ENCODE data around the gene ZNF75A. TPM values are rescaled to one million over a fixed set of nuclear protein-coding genes. Genes with fewer than 3 reads are reported as not detected.

The ZNF75A gene
- total and polyA plus RNA-seq, 2 of the 4 experiments (the other 2 are of a cell fraction), result 14.6 to 15.4 TPM

- TF ChIP-seq RAD21 (IDR thresholded peaks at IDR 0.05; ENCODE audit: low read length), result no peak
- TF ChIP-seq POLR2A (IDR thresholded peaks at IDR 0.05; ENCODE audit: low read depth, low read length), result no peak
- TF ChIP-seq SMC3 (IDR thresholded peaks at IDR 0.05; ENCODE audit: low read depth, low read length), result no peak
- TF ChIP-seq RFX5 (IDR thresholded peaks at IDR 0.05; ENCODE audit: low read depth, low read length), result no peak
- TF ChIP-seq FOS (IDR thresholded peaks at IDR 0.05; ENCODE audit: low read depth, low read length), result no peak
- TF ChIP-seq MXI1 (IDR thresholded peaks at IDR 0.05; ENCODE audit: borderline replicate concordance, low read depth, low read length), result no peak
- no peak for TF ChIP-seq MAZ (IDR thresholded peaks at IDR 0.05; ENCODE audit: borderline replicate concordance, low read depth, low read length)
- TF ChIP-seq BHLHE40 (IDR thresholded peaks at IDR 0.05; ENCODE audit: low read depth, low read length), result no peak
- TF ChIP-seq USF2 (IDR thresholded peaks at IDR 0.05; ENCODE audit: low read depth, low read length), result no peak
- TF ChIP-seq CEBPB (IDR thresholded peaks at IDR 0.05; ENCODE audit: low read depth, low read length), result no peak
- TF ChIP-seq CTCF (conservative IDR thresholded peaks at IDR 0.05; ENCODE audit: low read depth, low read length), result no peak
- TF ChIP-seq CHD1 (IDR thresholded peaks at IDR 0.05; ENCODE audit: low read depth, low read length), result no peak
- no peak for TF ChIP-seq NFE2L2 (IDR thresholded peaks at IDR 0.05; ENCODE audit: low read depth, low read length)
- TF ChIP-seq RCOR1 (IDR thresholded peaks at IDR 0.05; ENCODE audit: insufficient replicate concordance, low read length), result no peak
- no peak for TF ChIP-seq MAFK (IDR thresholded peaks at IDR 0.05; ENCODE audit: low read depth, low read length)
- no peak for TF ChIP-seq ELK1 (IDR thresholded peaks at IDR 0.05; ENCODE audit: borderline replicate concordance, low read depth, low read length)
- Histone ChIP-seq H3K27ac (ENCODE audit: insufficient read depth, low read length) (no peak overlapping the region), H3K4me3 (ENCODE audit: insufficient read depth, low read depth, low read length) (no peak overlapping the region), H3K36me3 (ENCODE audit: control insufficient read depth, insufficient read depth, low read length) (no peaks in the 10 kb centered on the region), H3K56ac (ENCODE audit: extremely low read depth, insufficient read depth, low read length) (no peak overlapping the region), H4K8ac (ENCODE audit: low read depth in 2 of 2, low read length in 2 of 2) (no peak overlapping the region), H2BK120ac (ENCODE audit: low read depth, low read length) (no peak overlapping the region), H3K23ac (ENCODE audit: low read depth, low read length) (no peak overlapping the region), H3K4me1 (ENCODE audit: control insufficient read depth, insufficient read depth, low read length) (no peaks in the 10 kb centered on the region), H4K5ac (ENCODE audit: low read depth, low read length) (no peak overlapping the region), H3K79me1 (ENCODE audit: low read depth in 1 of 2, low read length in 2 of 2) (no peaks in the 10 kb centered on the region), H2AK5ac (ENCODE audit: low read depth, low read length) (no peak overlapping the region), H2AK9ac (replicated peaks; ENCODE audit: low read depth, low read length, poor library complexity) (no peak overlapping the region), H3K9me3 (ENCODE audit: control insufficient read depth, insufficient read depth, low read length) (peaks cover 5% of the 10 kb centered on the region), H2AFZ (replicated peaks; ENCODE audit: low read length, poor library complexity) (no peak overlapping the region), H3K9ac (ENCODE audit: low read depth, low read length) (no peak overlapping the region), H3K9me1 (ENCODE audit: insufficient read depth, low read length) (no peaks in the 10 kb centered on the region), H3K14ac (replicated peaks; ENCODE audit: low read depth, low read length) (no peak overlapping the region), H2BK20ac (ENCODE audit: low read depth, low read length) (no peak overlapping the region), H3K27me3 (ENCODE audit: control insufficient read depth, insufficient read depth, low read length) (no peaks in the 10 kb centered on the region), H4K91ac (ENCODE audit: insufficient read depth, low read depth, low read length) (no peak overlapping the region), H3K4ac (ENCODE audit: low read depth, low read length) (no peak overlapping the region), H2BK5ac (ENCODE audit: low read depth, low read length, poor library complexity, severe bottlenecking) (no peak overlapping the region), H2BK15ac (ENCODE audit: low read depth, low read length) (no peak overlapping the region), H4K20me1 (ENCODE audit: insufficient read depth, low read length) (no peaks in the 10 kb centered on the region), H3K4me2 (ENCODE audit: low read depth, low read length) (no peak overlapping the region), H3K18ac (ENCODE audit: low read depth, low read length) (no peak overlapping the region)
- ATAC-seq (ENCODE audit: low read depth) (no peak), DNase-seq (no peak)
- BruUV-seq (replicated peaks), result no TSS peak
- no CpG with 5 or more reads among the region's 2 CpGs for WGBS, 2 experiments (ENCODE audit: extremely low coverage in 2 of 2, insufficient read length in 1 of 2)
- intact Hi-C loops (cut with micrococcal nuclease), result no loop called here
- POLR2A ChIA-PET (ENCODE audit: unreplicated experiment), result no interaction called here
- CTCF ChIA-PET, result no interaction called here
- in situ Hi-C loops (cut with MboI; ENCODE audit: low sequenced_read_pairs), result no loop called here
- dilution Hi-C loops (cut with HindIII; ENCODE audit: low sequenced_read_pairs, unreplicated experiment), result no loop called here
These were observed 23.3 kb downstream of the ZNF75A start for GRCh38 chr16:3328643-3329042.

Measured in IMR-90 (cell line).